HG03469 (cell line): ENCODE data around the gene RTEL1.
"Not testable (repeated sequence)": the region's sequence is repeated elsewhere in the genome, so short reads cannot be mapped to it uniquely, and the experiment has no call there.

Experiments
- ATAC-seq: cut with Tn5 transposase; IDR thresholded peaks from one replicate; pipeline ENCODE4 v1.9.1; 2021; ENCODE audit warnings: mild to moderate bottlenecking, moderate library complexity, moderate number of reproducible peaks; ENCODE audit not compliant: unreplicated experiment

The RTEL1 gene

GRCh38 chr20:63709149-63709527, 51.0 kb downstream of the RTEL1 start:
- no peak for ATAC-seq

GRCh38 chr20:63711085-63711645, 53.1 kb downstream of the RTEL1 start:
- no peak for ATAC-seq

DNA sequence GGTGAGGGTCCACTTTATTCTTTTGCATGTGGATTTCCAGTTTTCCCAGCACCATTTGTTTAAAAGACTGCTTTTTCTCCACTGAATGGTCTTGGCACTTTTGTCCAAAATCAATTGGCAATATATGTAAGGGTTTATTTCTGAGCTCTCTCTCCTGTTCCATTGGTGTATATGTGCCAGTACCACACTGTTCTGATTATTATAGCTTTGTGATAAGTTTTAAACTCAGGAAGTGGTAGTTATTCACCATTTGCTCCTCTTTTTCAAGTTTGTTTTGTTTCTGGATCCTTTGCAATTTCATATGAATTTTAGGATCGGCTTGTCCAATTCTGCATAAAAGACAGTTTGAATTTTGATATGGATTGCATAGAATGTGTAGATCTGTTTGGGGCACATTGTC, 54.1 kb downstream of the RTEL1 start:
- no peak for ATAC-seq

- no peak for ATAC-seq
These were observed 56.7 kb downstream of the RTEL1 start for GRCh38 chr20:63714858-63715257.

- no peak for ATAC-seq
These were observed 60.9 kb downstream of the RTEL1 start for GRCh38 chr20:63718996-63719395.

DNA sequence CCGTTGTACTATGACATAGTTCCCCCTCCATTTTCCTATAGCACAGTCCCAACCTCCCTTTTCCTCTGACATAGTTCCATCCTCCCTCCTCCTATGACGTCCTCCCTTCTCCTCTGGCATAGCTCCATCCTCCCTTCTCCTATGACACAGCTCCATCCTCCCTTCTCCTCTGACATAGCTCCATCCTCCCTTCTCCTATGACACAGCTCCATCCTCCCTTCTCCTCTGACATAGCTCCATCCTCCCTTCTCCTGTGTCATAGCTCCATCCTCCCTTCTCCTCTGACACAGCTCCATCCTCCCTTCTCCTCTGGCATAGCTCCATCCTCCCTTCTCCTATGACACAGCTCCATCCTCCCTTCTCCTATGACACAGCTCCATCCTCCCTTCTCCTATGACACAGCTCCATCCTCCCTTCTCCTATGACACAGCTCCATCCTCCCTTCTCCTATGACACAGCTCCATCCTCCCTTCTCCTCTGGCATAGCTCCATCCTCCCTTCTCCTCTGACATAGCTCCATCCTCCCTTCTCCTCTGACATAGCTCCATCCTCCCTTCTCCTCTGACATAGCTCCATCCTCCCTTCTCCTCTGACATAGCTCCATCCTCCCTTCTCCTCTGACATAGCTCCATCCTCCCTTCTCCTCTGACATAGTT, 65.0 kb downstream of the RTEL1 start:
- not testable (repeated sequence) for ATAC-seq

DNA sequence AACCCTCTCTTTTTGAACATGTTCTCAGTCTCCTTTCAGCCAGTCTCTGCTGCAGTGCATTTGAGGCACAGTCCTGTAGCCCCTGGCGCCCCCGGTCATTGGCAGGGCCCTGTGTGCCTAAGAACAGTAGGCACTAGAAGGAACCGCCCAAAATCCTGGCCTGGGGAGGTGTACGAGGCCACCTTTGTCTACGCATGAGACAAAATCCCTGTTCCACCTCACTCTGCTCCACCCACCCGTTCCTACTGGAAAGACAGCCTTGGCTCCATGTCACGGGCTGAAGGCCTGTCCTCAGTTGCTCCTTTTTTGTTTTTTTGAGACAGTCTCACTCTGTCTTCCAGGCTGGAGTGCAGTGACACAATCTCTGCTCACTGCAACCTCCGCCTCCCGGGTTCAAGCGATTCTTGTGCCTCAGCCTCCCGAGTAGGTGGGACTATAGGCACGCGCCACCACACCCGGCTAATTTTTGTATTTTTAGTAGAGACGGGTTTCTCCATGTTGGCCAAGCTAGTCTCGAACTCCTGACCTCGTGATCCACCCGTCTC, 72.1 kb downstream of the RTEL1 start:
- ATAC-seq, result not testable (repeated sequence)

- ATAC-seq, result no peak
These were observed 73.3 kb downstream of the RTEL1 start for GRCh38 chr20:63731410-63731809.

DNA sequence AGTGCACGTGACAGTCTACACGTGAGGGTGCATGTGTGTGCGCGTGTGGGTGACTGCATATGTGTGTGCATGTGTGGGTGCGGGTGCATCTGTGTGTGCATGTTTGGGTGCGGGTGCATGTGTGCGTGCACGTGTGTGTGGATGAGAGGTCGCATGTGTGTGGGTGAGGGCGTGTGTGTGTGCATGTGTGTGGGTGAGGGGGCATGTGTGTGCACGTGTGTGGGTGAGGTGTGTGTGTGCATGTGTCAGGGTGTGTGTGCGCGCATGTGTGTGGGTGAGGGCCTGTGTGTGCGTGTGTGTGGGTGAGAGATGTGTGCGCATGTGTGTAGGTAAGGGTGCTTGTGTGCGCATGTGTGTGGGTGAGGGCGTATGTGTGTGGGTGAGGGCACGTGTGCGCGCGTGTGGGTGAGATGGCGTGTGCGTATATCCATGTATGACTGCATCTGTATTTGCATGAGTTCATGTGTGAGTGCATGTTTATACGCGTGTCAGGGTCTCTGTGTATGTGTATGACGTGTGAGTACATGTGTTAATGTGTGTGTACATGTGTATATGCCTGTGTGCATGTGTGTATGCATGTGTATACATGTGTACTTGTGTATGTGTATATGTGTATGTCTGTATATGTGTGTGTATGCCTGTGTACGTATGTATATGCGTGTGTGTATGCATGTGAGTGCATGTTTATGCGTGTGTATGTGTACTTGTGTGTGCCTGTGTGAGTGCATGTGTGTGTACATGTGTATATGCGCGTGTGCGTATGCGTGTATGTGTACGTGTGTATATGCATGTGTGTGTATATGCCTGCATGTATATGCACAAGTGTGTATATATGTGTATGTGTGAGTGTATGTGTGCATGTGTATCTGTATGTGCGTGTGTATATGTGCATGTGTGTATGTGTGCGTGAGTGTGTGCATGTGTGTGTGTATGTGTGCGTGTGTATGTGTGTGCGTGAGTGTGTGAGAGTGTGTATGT, 74.3 kb downstream of the RTEL1 start:
- no peak for ATAC-seq

DNA sequence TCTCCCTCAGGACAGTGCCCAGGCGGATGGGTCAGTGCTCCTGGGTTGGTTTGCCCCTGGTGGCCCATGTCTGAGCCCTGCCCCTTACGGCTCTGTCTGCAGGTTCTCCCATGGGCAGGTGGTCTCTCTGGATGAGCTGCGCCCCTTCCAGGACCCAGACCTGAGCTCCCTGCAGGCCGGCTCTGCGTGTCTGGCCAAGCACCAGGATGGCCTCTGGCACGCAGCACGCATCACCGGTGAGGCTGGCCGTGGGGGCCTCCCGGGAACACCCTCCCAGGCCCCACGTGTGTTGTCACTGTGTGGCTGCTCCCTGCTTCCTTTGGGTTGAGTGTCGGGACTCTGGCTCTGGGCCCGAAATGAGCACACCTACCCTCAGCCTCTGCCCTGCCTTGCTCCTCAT, 75.0 kb downstream of the RTEL1 start:
- no peak for ATAC-seq

DNA sequence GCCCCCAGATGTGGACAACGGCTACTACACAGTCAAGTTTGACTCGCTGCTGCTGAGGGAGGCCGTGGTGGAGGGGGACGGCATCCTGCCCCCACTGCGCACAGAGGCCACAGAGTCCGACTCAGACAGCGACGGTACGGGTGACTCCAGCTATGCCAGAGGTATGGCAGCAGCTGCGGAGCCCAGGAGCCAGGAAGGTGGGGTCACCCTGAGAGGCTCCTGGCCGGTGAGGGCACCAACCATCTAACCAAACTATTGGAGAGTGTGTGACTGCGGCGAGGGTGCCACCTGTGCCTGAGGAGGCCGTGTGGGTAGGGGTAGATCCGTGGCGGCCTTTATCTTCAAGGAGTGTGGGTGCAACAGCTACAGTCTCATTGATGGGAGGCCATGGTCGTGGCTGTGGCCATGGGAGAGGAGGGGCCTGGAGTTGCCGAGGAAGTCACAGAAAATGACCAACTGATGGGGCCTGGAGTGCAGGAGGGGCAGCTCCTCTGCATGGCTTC, 75.5 kb downstream of the RTEL1 start:
- ATAC-seq, result no peak

DNA sequence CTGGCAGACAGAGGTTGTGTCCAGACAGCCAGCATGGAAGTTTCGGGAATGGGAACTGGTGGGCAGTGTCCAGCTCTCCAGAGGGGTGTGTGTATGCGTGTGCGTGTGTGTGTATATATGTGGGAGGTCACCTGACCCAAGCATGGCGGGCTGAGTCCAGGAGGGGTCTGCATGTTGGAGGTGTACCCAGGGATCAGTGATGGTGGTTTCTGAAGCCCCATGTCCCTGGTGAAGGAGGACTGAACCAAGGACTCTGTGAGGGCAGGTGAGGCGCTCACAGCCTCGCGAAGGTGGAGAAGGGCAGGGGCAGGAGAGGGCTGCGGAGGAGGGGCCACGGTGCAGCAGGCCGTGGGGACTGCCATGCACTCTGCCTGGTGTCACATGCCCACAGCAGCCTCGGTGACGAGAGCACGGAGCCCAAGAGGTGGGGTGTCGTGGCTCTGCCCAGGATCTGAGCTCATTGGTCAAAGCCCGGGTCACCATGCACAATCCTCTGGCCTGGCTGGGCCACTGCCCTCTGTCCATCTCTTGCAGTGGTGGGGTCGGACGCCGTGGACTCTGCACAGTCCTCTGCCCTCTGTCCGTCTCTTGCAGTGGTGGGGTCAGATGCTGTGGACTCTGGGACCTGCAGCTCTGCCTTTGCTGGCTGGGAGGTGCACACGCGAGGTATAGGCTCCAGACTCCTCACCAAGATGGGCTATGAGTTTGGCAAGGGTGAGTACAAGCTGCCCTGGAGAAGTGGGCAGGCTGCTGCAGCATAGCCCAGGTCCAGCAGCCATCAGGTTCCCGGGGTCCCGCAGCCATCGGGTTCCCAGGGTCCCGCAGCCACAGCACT, 76.2 kb downstream of the RTEL1 start:
- no peak for ATAC-seq

- no peak for ATAC-seq
These were observed 77.1 kb downstream of the RTEL1 start for GRCh38 chr20:63734946-63735858.

DNA sequence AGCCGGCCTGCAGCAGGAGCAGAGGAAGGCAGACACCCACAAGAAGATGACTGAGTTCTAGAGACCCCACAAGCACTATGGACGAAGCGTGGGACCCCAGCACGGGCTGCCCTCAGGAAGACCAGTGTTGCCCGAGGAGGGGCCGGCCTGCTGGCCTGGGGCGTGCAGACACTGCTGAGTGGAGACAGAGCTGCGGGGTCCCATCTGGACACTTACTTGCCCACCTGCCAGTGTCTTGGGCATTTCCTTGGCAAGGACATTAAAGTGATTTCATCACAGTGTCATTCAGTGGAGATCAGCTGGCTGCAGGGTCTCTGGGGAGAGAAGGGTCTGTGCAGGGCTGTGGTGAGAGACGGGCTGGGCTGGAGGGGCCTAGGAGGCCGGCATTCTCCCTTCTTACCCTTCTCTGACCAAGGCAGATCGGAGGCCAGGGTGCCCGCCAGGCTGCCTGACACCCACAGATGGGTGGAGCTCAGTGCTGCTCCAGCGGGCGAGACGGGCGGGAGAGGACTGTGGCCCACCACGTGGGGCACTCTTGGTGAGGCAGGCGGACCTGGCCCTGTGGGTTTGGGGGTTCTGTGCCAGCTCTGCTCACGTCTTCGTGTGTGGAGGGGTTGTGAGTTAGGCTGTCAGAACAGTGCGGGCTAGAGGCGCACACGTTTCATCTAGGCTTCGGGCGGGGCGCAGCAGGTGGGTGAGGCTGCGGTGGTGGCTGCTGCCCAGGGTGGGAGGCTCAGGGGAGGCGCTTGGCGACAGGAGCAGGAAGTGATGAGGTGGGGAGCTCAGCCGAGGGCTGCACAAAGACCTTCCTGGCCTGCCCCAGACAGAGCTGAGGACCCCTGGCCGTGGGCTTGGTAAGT, 78.0 kb downstream of the RTEL1 start, which contains the start of gene LIME1:
LIME1 (plus strand) TSS at position 806 of the 860 bp plus-strand sequence. CDS start 886 bp downstream, outside the sequence.
- ATAC-seq, result no peak

- no peak for ATAC-seq
These were observed 79.0 kb downstream of the RTEL1 start for GRCh38 chr20:63736893-63737694.

DNA sequence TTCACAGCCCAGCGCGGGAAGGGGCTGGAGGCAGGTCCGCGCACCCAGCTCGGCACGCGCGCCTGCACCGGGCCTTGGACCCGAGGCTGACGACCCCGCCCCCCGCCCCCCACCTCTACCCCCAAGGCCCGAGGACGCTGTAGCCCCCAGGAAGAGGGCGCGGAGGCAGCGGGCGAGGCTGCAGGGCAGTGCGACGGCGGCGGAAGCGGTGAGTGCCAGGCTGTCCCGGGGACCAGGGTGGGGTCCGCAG, 79.5 kb downstream of the RTEL1 start:
- ATAC-seq, result no peak

- no peak for ATAC-seq
These were observed 80.0 kb downstream of the RTEL1 start for GRCh38 chr20:63737945-63738686.
